Muscle layer of duodenum (tissue), 2 donors: ENCODE measurements around the gene PKMYT1.

Experiments
- H3K27ac ChIP-seq: one replicate; pipeline ENCODE4 v1.7.0; 2013; ENCODE audit warnings: mild to moderate bottlenecking, low read length
- H3K27me3 ChIP-seq: one replicate; pipeline ENCODE4 v1.7.0; 2013; ENCODE audit warnings: low read depth, mild to moderate bottlenecking, control low read depth, low read length
- H3K36me3 ChIP-seq, 2 donors: one replicate each; pipeline ENCODE4 v1.7.0; 2013; ENCODE audit warnings: low read length in 2 of 2, control low read depth in 1 of 2, mild to moderate bottlenecking in 1 of 2; ENCODE audit not compliant: insufficient read depth in 2 of 2, control insufficient read depth in 1 of 2
- H3K4me1 ChIP-seq, 2 donors: one replicate each; pipeline ENCODE4 v1.7.0; 2013; ENCODE audit warnings: low read length in 2 of 2, mild to moderate bottlenecking in 2 of 2, control low read depth in 1 of 2, moderate library complexity in 1 of 2; ENCODE audit not compliant: insufficient read depth in 2 of 2, control insufficient read depth in 1 of 2
- H3K4me3 ChIP-seq, 2 donors: one replicate each; pipeline ENCODE4 v1.7.0; 2013; ENCODE audit warnings: low read length in 2 of 2, low read depth in 1 of 2, mild to moderate bottlenecking in 1 of 2
- H3K9me3 ChIP-seq, 2 donors: one replicate each; pipeline ENCODE4 v1.7.0; 2013; ENCODE audit warnings: low read length in 2 of 2, control low read depth in 1 of 2, mild to moderate bottlenecking in 1 of 2; ENCODE audit not compliant: control insufficient read depth in 1 of 2
- donor health status: healthy.

PKMYT1 gene

DNA sequence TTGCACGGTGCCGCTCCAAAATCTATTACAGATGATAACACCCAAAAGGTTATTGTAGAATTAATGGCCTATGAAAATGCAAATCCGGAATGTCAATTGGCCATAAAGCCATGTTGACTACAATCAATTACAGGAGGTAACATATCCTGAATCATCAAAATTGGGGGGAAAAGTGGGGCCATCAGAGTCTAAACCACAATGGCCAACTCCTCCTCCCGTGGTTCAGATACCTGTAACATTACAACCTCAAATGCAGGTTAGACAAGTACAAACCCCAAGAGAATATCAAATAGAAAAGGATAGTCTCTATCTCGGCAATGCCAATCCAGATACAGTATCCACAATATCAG, 53.6 kb downstream of the PKMYT1 start:
- no peak overlapping the region for H3K27ac ChIP-seq
- no peaks in the 10 kb centered on the region for H3K27me3 ChIP-seq
- peaks cover 0 to 3% of the 10 kb centered on the region in 2 donors for H3K4me1 ChIP-seq
- peaks cover 5 to 21% of the 10 kb centered on the region in 2 donors for H3K36me3 ChIP-seq
- no peaks in the 10 kb centered on the region for H3K9me3 ChIP-seq
- H3K4me3 ChIP-seq, result peak overlapping the region; percentile 26 to 33

GRCh38 chr16:2925951-2926649, 54.1 kb downstream of the PKMYT1 start:
- peaks cover 5 to 21% of the 10 kb centered on the region in 2 donors for H3K36me3 ChIP-seq
- H3K27ac ChIP-seq, result no peak overlapping the region
- H3K4me3 ChIP-seq, result no peak overlapping the region
- no peaks in the 10 kb centered on the region for H3K9me3 ChIP-seq
- no peaks in the 10 kb centered on the region for H3K27me3 ChIP-seq
- peaks cover 0 to 3% of the 10 kb centered on the region in 2 donors for H3K4me1 ChIP-seq

DNA sequence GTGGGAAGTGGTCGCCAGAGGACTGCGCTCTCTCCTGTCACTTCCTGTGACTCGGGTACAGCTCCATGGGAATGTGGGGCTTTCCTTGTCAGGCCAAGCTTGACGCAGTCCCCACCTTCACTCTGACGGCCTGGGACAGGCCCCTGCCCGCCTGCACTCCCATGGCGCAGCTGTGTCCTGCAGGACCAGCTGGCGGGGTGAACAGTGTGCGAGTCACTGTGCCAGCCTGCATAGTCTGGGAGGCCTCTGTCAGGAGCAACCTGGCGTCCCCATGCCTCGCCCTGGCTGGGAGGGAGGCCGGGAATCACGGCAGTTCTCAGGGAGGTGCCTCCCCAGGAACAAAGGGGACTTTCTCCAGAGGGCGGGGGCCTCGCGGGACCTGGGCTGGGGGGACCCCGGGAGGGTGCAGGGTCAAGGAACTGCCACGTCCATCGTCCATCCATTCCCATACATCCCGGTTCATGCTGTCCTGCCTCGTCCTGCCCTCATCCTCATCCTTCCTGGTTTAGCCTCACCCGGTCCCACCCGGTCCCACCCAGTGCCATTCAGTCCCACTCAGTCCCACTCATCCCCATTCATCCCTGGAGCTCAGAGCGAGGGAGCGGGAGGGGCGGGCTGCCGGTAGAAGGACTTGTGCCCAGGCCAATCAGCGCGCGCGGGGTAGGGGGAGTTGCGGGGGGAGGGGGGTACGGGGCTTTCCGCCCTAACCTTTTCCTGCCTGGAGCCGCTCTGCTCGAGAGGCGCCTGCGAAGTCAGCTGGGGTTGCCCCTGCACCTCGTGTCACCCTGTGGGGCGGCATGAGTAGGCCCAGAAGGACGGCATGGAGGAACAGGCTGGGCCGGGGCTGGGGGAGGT, 55.1 kb downstream of the PKMYT1 start:
- H3K27me3 ChIP-seq, result no peaks in the 10 kb centered on the region
- H3K36me3 ChIP-seq, result peaks cover 5 to 14% of the 10 kb centered on the region in 2 donors
- no peak overlapping the region for H3K4me3 ChIP-seq
- no peaks in the 10 kb centered on the region for H3K9me3 ChIP-seq
- H3K27ac ChIP-seq, result no peak overlapping the region
- peaks cover 0 to 3% of the 10 kb centered on the region in 2 donors for H3K4me1 ChIP-seq

DNA sequence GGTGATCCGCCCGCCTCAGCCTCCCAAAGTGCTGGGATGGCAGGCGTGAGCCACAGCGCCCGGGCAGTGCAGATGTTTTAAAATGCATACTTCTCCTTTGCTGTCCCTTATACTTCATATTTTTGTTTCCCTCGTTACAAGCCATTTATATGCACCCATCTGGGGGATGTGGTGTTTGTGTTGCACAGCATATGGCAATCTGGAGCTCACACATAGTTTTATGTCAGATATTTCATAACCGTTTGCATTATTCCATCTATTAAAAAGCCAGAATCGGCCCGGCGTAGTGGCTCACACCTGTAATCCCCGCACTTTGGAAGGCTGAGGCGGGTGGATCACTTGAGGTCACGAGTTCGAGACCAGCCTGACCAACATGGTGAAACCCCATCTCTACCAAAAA, 56.8 kb downstream of the PKMYT1 start:
- H3K27ac ChIP-seq, result no peak overlapping the region
- peaks cover 0 to 13% of the 10 kb centered on the region in 2 donors for H3K4me1 ChIP-seq
- H3K36me3 ChIP-seq, result peaks cover 5 to 7% of the 10 kb centered on the region in 2 donors
- H3K4me3 ChIP-seq, result no peak overlapping the region
- H3K9me3 ChIP-seq, result no peaks in the 10 kb centered on the region
- H3K27me3 ChIP-seq, result no peaks in the 10 kb centered on the region
